Fibroblast of upper back skin (primary cell): ENCODE results near the gene COL11A2.

Experiments used
- DNase-seq: peaks from one replicate; pipeline ENCODE4 v3.0.0-alpha.2; 2013

The COL11A2 gene

GRCh38 chr6:33191383-33192104 lies 723 bp downstream of the COL11A2 start:
- no peak for DNase-seq

DNA sequence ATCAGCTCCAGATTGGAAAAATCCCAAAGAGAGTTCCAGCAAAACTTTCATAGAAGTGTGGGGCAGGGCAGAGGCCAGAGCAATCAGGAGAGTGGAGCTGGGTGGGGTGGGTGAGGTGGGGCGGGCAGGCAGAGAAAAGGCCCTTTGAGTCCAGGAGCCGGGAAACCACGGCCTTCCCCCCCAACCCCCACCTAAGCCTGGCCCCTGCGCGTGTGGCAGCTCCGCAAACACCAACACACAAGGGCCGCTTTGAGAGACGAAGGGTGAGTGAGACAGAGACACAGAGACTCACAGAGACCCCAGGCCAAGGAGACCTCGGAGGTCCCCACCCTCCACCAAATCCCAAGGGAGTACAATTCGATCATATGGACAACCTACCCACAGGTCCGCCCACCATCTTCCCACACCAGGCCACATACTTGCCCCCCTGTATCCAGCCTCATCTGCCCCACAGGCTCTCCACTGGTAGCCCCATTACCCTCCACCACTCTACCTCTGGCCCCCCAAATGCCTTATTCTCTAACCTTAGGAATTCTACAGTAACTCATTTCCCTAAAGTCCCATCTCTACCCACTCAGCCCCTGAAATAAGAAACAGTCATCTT lies 1.7 kb downstream of the COL11A2 start:
- DNase-seq: no peak

DNA sequence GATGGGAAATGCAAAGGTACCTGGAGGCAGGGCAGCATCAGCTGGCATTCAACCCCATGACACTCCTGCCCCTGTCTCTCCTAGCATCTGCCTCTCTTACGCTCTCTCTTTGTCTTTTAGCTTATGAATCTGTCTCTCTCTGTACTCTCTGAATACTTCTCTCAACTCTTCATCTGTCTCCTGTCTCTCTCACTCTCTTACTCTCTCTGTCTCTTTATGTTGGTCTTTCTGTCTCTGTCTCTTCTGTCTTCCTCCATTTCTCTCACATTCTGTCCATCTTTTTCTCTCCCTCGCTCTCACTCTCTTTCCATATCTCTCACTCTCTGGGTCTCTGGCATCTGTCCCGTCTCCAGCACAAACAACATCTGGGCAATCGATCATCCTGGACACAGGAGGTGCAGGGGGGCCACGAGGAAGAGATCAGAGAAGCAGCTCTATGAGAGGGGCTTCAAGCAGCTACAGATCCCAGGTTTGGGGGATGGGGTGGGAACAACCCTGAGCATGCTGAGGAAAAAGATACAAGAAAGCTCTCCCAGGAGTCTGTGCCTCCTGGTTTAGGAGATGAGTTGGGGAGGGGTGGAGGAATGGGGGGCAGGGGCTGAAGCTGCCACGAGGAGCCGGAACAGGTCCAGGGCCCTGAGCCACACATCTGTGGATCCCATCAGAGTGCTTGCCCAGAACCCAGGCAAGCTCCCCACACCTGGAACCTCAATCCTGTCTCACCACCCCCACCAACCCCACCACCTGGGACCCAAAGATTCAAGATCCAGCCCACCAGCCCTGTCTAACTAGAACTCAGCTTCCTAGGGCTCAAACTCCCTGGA lies 2.4 kb downstream of the COL11A2 start:
- no peak for DNase-seq

DNA sequence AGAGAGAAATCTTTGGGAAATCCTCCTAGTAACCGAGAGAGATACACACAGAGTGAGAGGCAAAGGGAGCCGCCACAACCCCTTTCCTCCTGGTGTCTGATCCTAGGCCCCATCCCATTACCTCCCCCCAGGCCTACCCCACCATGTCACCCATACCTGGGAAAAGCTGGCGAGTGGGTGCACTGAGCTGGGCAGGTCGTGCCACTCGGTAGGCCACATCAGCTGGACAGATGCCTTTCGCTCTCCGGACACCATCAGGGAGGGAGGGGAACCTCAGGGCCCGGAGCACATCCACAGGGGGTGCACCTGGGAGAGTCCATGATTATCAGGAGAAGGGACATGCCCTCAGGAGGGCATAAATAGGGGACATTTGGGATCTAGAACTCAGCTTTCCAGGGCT lies 3.1 kb downstream of the COL11A2 start:
- no peak for DNase-seq

DNA sequence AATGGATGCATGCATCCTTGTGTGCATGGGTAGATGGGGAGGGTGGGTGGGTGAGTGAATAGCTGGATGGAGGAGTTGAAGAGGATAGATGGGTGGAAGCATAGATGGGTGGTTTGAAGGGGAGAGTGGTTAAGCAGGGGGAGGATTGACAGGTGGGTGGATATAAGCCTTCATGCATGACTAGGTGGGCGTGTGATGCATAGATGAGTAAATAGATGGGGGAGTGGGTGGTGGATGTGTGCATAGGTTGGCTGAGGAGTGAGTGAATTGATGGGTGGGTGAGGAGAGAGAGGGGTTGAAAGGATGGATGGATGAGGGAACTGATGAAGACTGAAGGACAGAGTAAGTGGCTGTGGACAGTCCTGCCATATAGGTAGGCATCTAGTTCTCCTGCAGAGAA lies 4.5 kb downstream of the COL11A2 start:
- DNase-seq: no peak

- DNase-seq: no peak
These were observed 6.5 kb downstream of the COL11A2 start for GRCh38 chr6:33185654-33186187.

- no peak for DNase-seq
These were observed 7.1 kb downstream of the COL11A2 start for GRCh38 chr6:33185190-33185589.

- no peak for DNase-seq
These were observed 9.1 kb downstream of the COL11A2 start for GRCh38 chr6:33183071-33183683.

GRCh38 chr6:33181141-33181540 lies 11.1 kb downstream of the COL11A2 start:
- no peak for DNase-seq

DNA sequence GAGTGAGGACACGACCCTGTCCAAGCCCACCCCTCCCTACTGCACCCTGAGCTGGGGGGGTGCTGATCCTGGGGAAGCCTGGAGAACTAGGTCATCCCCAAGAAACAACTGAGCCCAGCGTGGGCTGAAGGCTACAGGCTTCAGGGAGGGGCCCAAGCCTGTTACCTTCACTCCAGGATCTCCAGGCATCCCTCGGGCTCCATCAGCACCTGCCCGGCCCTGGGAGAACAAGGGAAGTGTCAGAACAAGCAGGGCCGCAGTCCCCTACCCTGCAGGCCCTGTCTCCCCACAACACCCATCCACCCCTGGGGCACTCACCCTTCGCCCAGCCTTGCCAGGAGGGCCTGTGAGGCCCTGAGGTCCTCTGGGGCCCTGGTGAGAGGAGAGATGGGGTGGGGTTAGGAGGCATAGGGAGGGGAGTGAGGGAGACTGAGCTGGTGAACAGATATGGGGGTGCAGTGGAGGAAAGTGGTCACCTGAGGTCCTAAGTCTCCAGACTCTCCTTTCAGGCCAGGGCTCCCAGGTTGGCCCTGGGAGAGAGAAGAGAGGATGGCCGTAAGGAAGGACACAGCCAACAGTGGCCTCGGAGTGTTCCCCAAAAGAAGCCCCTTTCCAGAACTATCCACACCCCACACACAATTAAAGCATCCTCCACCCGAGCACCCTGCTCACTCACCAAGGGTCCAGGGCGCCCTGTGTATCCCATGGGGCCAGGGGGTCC lies 13.4 kb downstream of the COL11A2 start:
- DNase-seq: no peak

- no peak for DNase-seq
These were observed 14.5 kb downstream of the COL11A2 start for GRCh38 chr6:33177552-33178446.

DNA sequence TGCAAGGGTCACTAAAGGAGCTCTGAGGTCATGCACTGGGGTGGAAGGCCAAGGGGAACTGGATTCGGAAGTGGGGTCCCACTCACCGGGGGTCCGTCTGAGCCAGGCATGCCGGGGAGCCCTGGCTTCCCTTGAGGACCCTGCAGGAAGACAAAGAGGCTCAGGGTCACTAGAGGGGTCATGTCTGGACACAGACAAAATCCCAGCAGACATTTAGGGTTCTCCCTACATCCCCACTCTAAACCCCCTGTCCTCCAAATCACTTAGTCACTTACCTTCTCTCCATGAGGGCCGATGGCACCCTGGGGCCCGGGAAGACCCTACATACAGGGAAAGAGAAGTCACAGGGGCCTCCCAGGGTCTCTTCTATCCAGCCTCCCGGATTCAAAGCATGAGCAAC lies 15.4 kb downstream of the COL11A2 start:
- no peak for DNase-seq

DNA sequence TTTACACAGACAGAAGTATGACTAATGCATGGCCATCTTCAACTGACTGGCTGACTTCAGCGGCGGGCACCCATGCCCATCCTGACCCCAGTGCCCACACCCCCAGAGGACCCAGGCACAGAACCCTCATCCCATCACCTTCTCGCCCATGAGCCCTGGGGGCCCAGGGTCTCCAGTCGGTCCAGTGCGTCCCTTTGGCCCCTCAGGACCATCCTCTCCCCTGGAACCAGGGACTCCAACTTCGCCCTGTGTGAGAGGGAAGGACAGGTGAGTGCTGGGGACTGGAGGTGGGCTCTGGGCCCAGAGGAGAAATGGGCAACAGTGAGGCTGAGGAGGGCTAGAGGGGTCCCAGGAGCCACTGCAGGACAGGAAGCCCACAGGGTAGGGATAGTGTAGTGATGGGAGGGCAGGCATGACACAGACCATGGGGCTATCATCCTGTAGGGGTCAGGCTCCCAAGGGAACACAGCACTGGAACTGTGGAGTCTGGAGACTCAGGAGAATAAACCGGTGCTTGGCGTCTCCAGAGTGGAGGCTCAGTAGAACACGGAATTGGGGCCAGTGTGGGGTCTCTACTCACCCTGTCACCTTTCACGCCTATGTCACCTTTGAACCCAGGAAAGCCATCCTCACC lies 16.7 kb downstream of the COL11A2 start:
- no peak for DNase-seq

GRCh38 chr6:33174784-33175183 lies 17.5 kb downstream of the COL11A2 start:
- no peak for DNase-seq

- DNase-seq: no peak
These were observed 18.6 kb downstream of the COL11A2 start for GRCh38 chr6:33173535-33174180.

- peak; percentile 27 for DNase-seq
These were observed 19.4 kb downstream of the COL11A2 start for GRCh38 chr6:33172688-33173534.

- DNase-seq: no peak
These were observed 20.2 kb downstream of the COL11A2 start for GRCh38 chr6:33171880-33172687.
